H9 (cell line): ENCODE results near the gene RAPGEF6. TPM values are rescaled to one million over a fixed set of nuclear protein-coding genes. Genes with fewer than 3 reads are reported as not detected.

ENCODE experiments used
- DNase-seq: peaks from one replicate; pipeline ENCODE4 v3.0.0-alpha.2; 2017
- H2AFZ ChIP-seq: one replicate; pipeline ENCODE4 v1.6.1; 2013; ENCODE audit warnings: mild to moderate bottlenecking, low read length, control low read depth, moderate library complexity
- H2AK5ac ChIP-seq: 2 replicates; pipeline ENCODE4 v1.6.1; 2013; ENCODE audit warnings: low read length, control low read depth, mixed read lengths; ENCODE audit not compliant: insufficient read length
- H2BK120ac ChIP-seq: one replicate; pipeline ENCODE4 v1.6.1; 2013; ENCODE audit warnings: low read depth, mild to moderate bottlenecking, low read length, control low read depth, inconsistent platforms; ENCODE audit not compliant: poor library complexity, severe bottlenecking
- H2BK12ac ChIP-seq: 2 replicates; pipeline ENCODE4 v1.6.1; 2013; ENCODE audit warnings: low read length, control low read depth, mixed read lengths, low read depth; ENCODE audit not compliant: insufficient read length
- H2BK15ac ChIP-seq: 2 replicates; pipeline ENCODE4 v1.6.1; 2013; ENCODE audit warnings: low read depth, low read length, control low read depth
- H2BK20ac ChIP-seq: one replicate; pipeline ENCODE4 v1.6.1; 2013; ENCODE audit warnings: low read depth, mild to moderate bottlenecking, low read length, control low read depth, inconsistent platforms; ENCODE audit not compliant: poor library complexity, severe bottlenecking
- H2BK5ac ChIP-seq: 2 replicates; pipeline ENCODE4 v1.6.1; 2013; ENCODE audit warnings: low read length, control low read depth, mixed read lengths; ENCODE audit not compliant: insufficient read length
- H3K14ac ChIP-seq: 2 replicates; pipeline ENCODE4 v1.6.1; 2013; ENCODE audit warnings: low read length, control low read depth; ENCODE audit not compliant: insufficient read depth
- H3K18ac ChIP-seq: 2 replicates; pipeline ENCODE4 v1.6.1; 2013; ENCODE audit warnings: low read depth, mild to moderate bottlenecking, mixed read lengths, low read length, control low read depth; ENCODE audit not compliant: insufficient read length
- H3K23ac ChIP-seq: 2 replicates; pipeline ENCODE4 v1.6.1; 2013; ENCODE audit warnings: low read length, control low read depth, mixed read lengths, low read depth; ENCODE audit not compliant: insufficient read length
- H3K23me2 ChIP-seq: 2 replicates; pipeline ENCODE4 v1.6.1; 2013; ENCODE audit warnings: low read depth, mild to moderate bottlenecking, mixed read lengths, low read length, control low read depth; ENCODE audit not compliant: insufficient read length, poor library complexity, severe bottlenecking
- H3K27ac ChIP-seq: 2 replicates; pipeline ENCODE4 v1.5.1; 2013; ENCODE audit warnings: low read length, control low read depth, mixed read lengths, low read depth; ENCODE audit not compliant: insufficient read length
- H3K27me3 ChIP-seq: 2 replicates; pipeline ENCODE4 v1.6.1; 2013; ENCODE audit warnings: low read length, control low read depth, inconsistent platforms; ENCODE audit not compliant: insufficient read depth
- H3K4ac ChIP-seq: 2 replicates; pipeline ENCODE4 v1.6.1; 2013; ENCODE audit warnings: low read depth, mild to moderate bottlenecking, control low read depth, inconsistent platforms, low read length, moderate library complexity
- H3K4me1 ChIP-seq: 2 replicates; pipeline ENCODE4 v1.6.1; 2013; ENCODE audit warnings: low read length, control low read depth, inconsistent platforms; ENCODE audit not compliant: insufficient read depth
- H3K4me2 ChIP-seq: 2 replicates; pipeline ENCODE4 v1.6.1; 2013; ENCODE audit warnings: low read length, control low read depth, mixed read lengths; ENCODE audit not compliant: insufficient read length, insufficient read depth
- H3K56ac ChIP-seq: 2 replicates; pipeline ENCODE4 v1.6.1; 2013; ENCODE audit warnings: low read depth, mild to moderate bottlenecking, mixed read lengths, low read length, control low read depth; ENCODE audit not compliant: insufficient read length
- H3K79me1 ChIP-seq: 2 replicates; pipeline ENCODE4 v1.6.1; 2013; ENCODE audit warnings: low read depth, mild to moderate bottlenecking, moderate library complexity, low read length, control low read depth, inconsistent platforms; ENCODE audit not compliant: insufficient read depth, poor library complexity, severe bottlenecking
- H3K79me2 ChIP-seq: 2 replicates; pipeline ENCODE4 v1.6.1; 2013; ENCODE audit warnings: low read length, control low read depth, inconsistent platforms; ENCODE audit not compliant: insufficient read depth
- H3K9ac ChIP-seq: 2 replicates; pipeline ENCODE4 v1.6.1; 2013; ENCODE audit warnings: low read length, control low read depth, mixed read lengths; ENCODE audit not compliant: insufficient read length; ENCODE audit errors: extremely low read depth
- H3K9me3 ChIP-seq: one replicate; pipeline ENCODE4 v1.6.1; 2013; ENCODE audit warnings: low read depth, low read length, inconsistent platforms; ENCODE audit not compliant: control insufficient read depth
- H3T11ph ChIP-seq: one replicate; pipeline ENCODE4 v1.6.1; 2013; ENCODE audit warnings: mild to moderate bottlenecking, low read length, control low read depth, inconsistent platforms
- H4K20me1 ChIP-seq: one replicate; pipeline ENCODE4 v1.6.1; 2013; ENCODE audit not compliant: control insufficient read depth, insufficient read length, insufficient read depth
- H4K5ac ChIP-seq: 2 replicates; pipeline ENCODE4 v1.6.1; 2013; ENCODE audit warnings: low read depth, mild to moderate bottlenecking, mixed read lengths, low read length, control low read depth; ENCODE audit not compliant: insufficient read length
- H4K8ac ChIP-seq: replicated peaks from 2 replicates; pipeline ENCODE4 v1.6.1; 2013; ENCODE audit warnings: low read length, control low read depth, mixed read lengths, low read depth; ENCODE audit not compliant: insufficient read length
- H4K91ac ChIP-seq: 2 replicates; pipeline ENCODE4 v1.6.1; 2013; ENCODE audit warnings: low read depth, mild to moderate bottlenecking, moderate library complexity, mixed read lengths, low read length, control low read depth; ENCODE audit not compliant: insufficient read length
- H3K27ac Mint-ChIP-seq, 3 experiments: 2 replicates in 2 of 3; 3 replicates in 1 of 3; pipeline ENCODE4 v1.8.0; 2020 to 2021; ENCODE audit warnings: mixed read lengths in 3 of 3, mild to moderate bottlenecking in 1 of 3, moderate library complexity in 1 of 3
- H3K27me3 Mint-ChIP-seq: 2 replicates; pipeline ENCODE4 v1.8.0; 2021; ENCODE audit warnings: low read depth, mild to moderate bottlenecking, moderate library complexity, mixed read lengths
- H3K36me3 Mint-ChIP-seq, 3 experiments: 2 replicates in 2 of 3; 3 replicates in 1 of 3; pipeline ENCODE4 v1.8.0; 2020 to 2021; ENCODE audit warnings: low read depth in 3 of 3, mixed read lengths in 3 of 3; ENCODE audit not compliant: insufficient read depth in 1 of 3
- H3K4me1 Mint-ChIP-seq, 2 experiments: 2 replicates each; pipeline ENCODE4 v1.8.0; 2020; ENCODE audit warnings: mixed read lengths in 2 of 2
- H3K4me3 Mint-ChIP-seq, 2 experiments: 2 replicates in 1 of 2; 3 replicates in 1 of 2; pipeline ENCODE4 v1.8.0; 2020 to 2021; ENCODE audit warnings: mild to moderate bottlenecking in 2 of 2, mixed read lengths in 2 of 2, moderate library complexity in 1 of 2
- H3K9me3 Mint-ChIP-seq, 2 experiments: 2 replicates in 1 of 2; 3 replicates in 1 of 2; pipeline ENCODE4 v1.8.0; 2020; ENCODE audit warnings: mild to moderate bottlenecking in 2 of 2, mixed read lengths in 2 of 2, moderate library complexity in 1 of 2
- WGBS: extraction: QIAGEN DNeasy Blood & Tissue Kit; methylation state at CpG from one replicate; pipeline ENCODE4 v1.1.7; 2013; ENCODE audit warnings: missing lambda C conversion rate, low lambda C conversion rate, mixed read lengths; ENCODE audit not compliant: insufficient read length; ENCODE audit errors: extremely low coverage; 5-methylcytosine and 5-hydroxymethylcytosine counted together
- total RNA-seq: library from RNA; stranded (reverse); gene quantifications from 2 replicates; pipeline ENCODE4 v1.2.1, GENCODE V29; 2021
- TF ChIP-seq, protein P1 (sequence below): fragments of 200-600 bp; sonication (generic); conservative IDR thresholded peaks from 3 replicates; pipeline ENCODE4 v1.8.0; 2021; ENCODE audit warnings: antibody characterized with exemption, mild to moderate bottlenecking

Gene RAPGEF6
- total RNA-seq, 1 experiment from 2014 or later = 19.7 TPM

GRCh38 chr5:131564229-131564652 is 70.8 kb downstream of the RAPGEF6 start:
- H2BK15ac ChIP-seq = no peak overlapping the region
- no peaks in the 10 kb centered on the region for H3K9me3 Mint-ChIP-seq
- H3K27me3 ChIP-seq = no peaks in the 10 kb centered on the region
- peaks cover 13 to 15% of the 10 kb centered on the region in 2 experiments for H3K4me1 Mint-ChIP-seq
- no peak overlapping the region for H2AK5ac ChIP-seq
- no peak for DNase-seq
- no peak overlapping the region for H4K8ac ChIP-seq
- peak overlapping the region; percentile 14 to 82 (median 78); a peak in 6 of 7 replicates for H3K27ac Mint-ChIP-seq
- H3K4me2 ChIP-seq = no peak overlapping the region
- H2BK5ac ChIP-seq = no peak overlapping the region
- no peak overlapping the region for H4K91ac ChIP-seq
- no peak overlapping the region for H3K14ac ChIP-seq
- no peak overlapping the region for H2BK12ac ChIP-seq
- no peak overlapping the region for H2AFZ ChIP-seq
- H3K23me2 ChIP-seq = no peaks in the 10 kb centered on the region
- H3T11ph ChIP-seq = no peak overlapping the region
- no peak overlapping the region for H3K56ac ChIP-seq
- no CpG with 5 or more reads among the region's 4 CpGs for WGBS
- H3K4ac ChIP-seq = no peak overlapping the region
- H4K20me1 ChIP-seq = no peaks in the 10 kb centered on the region
- H2BK120ac ChIP-seq = no peak overlapping the region
- H3K9ac ChIP-seq = no peak overlapping the region
- H4K5ac ChIP-seq = no peak overlapping the region
- H3K4me3 Mint-ChIP-seq = no peak overlapping the region
- H3K27ac ChIP-seq = no peak overlapping the region
- TF ChIP-seq, protein P1, sequence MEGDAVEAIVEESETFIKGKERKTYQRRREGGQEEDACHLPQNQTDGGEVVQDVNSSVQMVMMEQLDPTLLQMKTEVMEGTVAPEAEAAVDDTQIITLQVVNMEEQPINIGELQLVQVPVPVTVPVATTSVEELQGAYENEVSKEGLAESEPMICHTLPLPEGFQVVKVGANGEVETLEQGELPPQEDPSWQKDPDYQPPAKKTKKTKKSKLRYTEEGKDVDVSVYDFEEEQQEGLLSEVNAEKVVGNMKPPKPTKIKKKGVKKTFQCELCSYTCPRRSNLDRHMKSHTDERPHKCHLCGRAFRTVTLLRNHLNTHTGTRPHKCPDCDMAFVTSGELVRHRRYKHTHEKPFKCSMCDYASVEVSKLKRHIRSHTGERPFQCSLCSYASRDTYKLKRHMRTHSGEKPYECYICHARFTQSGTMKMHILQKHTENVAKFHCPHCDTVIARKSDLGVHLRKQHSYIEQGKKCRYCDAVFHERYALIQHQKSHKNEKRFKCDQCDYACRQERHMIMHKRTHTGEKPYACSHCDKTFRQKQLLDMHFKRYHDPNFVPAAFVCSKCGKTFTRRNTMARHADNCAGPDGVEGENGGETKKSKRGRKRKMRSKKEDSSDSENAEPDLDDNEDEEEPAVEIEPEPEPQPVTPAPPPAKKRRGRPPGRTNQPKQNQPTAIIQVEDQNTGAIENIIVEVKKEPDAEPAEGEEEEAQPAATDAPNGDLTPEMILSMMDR = no peak
- H3K9me3 ChIP-seq = no peaks in the 10 kb centered on the region
- no peak overlapping the region for H3K23ac ChIP-seq
- H3K36me3 Mint-ChIP-seq = peaks cover 2 to 4% (median 4%) of the 10 kb centered on the region in 3 experiments; a peak in 2 of 7 replicates
- no peak overlapping the region for H2BK20ac ChIP-seq
- no peaks in the 10 kb centered on the region for H3K79me2 ChIP-seq
- no peak overlapping the region for H3K18ac ChIP-seq
- H3K27me3 Mint-ChIP-seq = no peaks in the 10 kb centered on the region
- peaks cover 3% of the 10 kb centered on the region; the same call in 1 of the 2 replicates for H3K4me1 ChIP-seq
- no peaks in the 10 kb centered on the region for H3K79me1 ChIP-seq
